Neural progenitor cell (in vitro differentiated cells): ENCODE results near the gene AUTS2. TPM values are rescaled to one million over a fixed set of nuclear protein-coding genes. Genes with fewer than 3 reads are reported as not detected.

Experiments
- DNase-seq: peaks from one replicate; pipeline ENCODE4 v3.0.0-alpha.2; 2016; ENCODE audit warnings: low spot score
- H2AFZ ChIP-seq: fragments of 200-600 bp; sonication (generic); replicated peaks from 2 replicates; pipeline ENCODE4 v1.6.1; 2016; ENCODE audit warnings: antibody characterized with exemption
- H3F3A ChIP-seq: fragments of 200-600 bp; sonication (generic); 2 replicates; pipeline ENCODE4 v1.6.1; 2016; ENCODE audit warnings: antibody characterized with exemption, low read depth
- H3K27ac ChIP-seq: fragments of 200-600 bp; sonication (generic); 2 replicates; pipeline ENCODE4 v1.5.1; 2016; ENCODE audit warnings: mild to moderate bottlenecking
- H3K27me3 ChIP-seq: fragments of 200-600 bp; sonication (generic); 2 replicates; pipeline ENCODE4 v1.6.1; 2016; ENCODE audit warnings: mild to moderate bottlenecking, moderate library complexity
- H3K36me3 ChIP-seq: fragments of 200-600 bp; sonication (generic); 2 replicates; pipeline ENCODE4 v1.5.1; 2016
- H3K4me1 ChIP-seq: fragments of 200-600 bp; sonication (generic); 2 replicates; pipeline ENCODE4 v1.6.1; 2016; ENCODE audit warnings: mixed run types
- H3K4me2 ChIP-seq: fragments of 200-600 bp; sonication (generic); 2 replicates; pipeline ENCODE4 v1.6.1; 2016
- H3K4me3 ChIP-seq: fragments of 200-600 bp; sonication (generic); 2 replicates; pipeline ENCODE4 v1.5.1; 2016
- H3K79me2 ChIP-seq: fragments of 200-600 bp; sonication (generic); 2 replicates; pipeline ENCODE4 v1.6.1; 2016; ENCODE audit warnings: low read depth
- H3K9ac ChIP-seq: fragments of 200-600 bp; sonication (generic); 2 replicates; pipeline ENCODE4 v1.6.1; 2016
- H3K9me3 ChIP-seq: fragments of 200-600 bp; sonication (generic); 2 replicates; pipeline ENCODE4 v1.5.1; 2016; ENCODE audit warnings: low read depth
- H4K20me1 ChIP-seq: fragments of 200-600 bp; sonication (generic); 2 replicates; pipeline ENCODE4 v1.6.1; 2016; ENCODE audit warnings: low read depth
- H3K27ac Mint-ChIP-seq: 3 replicates; pipeline ENCODE4 v1.8.0; 2021; ENCODE audit warnings: mixed read lengths
- H3K27me3 Mint-ChIP-seq: 2 replicates; pipeline ENCODE4 v1.8.0; 2022; ENCODE audit warnings: low read depth, mild to moderate bottlenecking, inconsistent platforms, moderate library complexity, mixed read lengths; ENCODE audit not compliant: insufficient read depth
- H3K36me3 Mint-ChIP-seq: 3 replicates; pipeline ENCODE4 v1.8.0; 2021; ENCODE audit warnings: mixed read lengths
- H3K4me1 Mint-ChIP-seq: 3 replicates; pipeline ENCODE4 v1.8.0; 2021; ENCODE audit warnings: mixed read lengths
- H3K4me3 Mint-ChIP-seq: 3 replicates; pipeline ENCODE4 v1.8.0; 2021; ENCODE audit warnings: mild to moderate bottlenecking, moderate library complexity, mixed read lengths
- H3K9me3 Mint-ChIP-seq: 3 replicates; pipeline ENCODE4 v1.8.0; 2020; ENCODE audit warnings: mixed read lengths
- EZH2 ChIP-seq: fragments of 200-600 bp; sonication (generic); IDR thresholded peaks from 2 replicates; pipeline ENCODE4 v1.6.1; 2017; ENCODE audit warnings: antibody characterized with exemption, mild to moderate bottlenecking, moderate library complexity
- EZH2phosphoT487 ChIP-seq: fragments of 200-600 bp; sonication (generic); IDR thresholded peaks from 2 replicates; pipeline ENCODE4 v1.6.1; 2017; ENCODE audit warnings: antibody characterized with exemption
- total RNA-seq: library from RNA; depleted of rRNA; stranded (reverse); fragments of >200 nt; gene quantifications from 2 replicates; pipeline ENCODE4 v1.2.3, GENCODE V29; 2015; ENCODE audit warnings: low replicate concordance
- TF ChIP-seq, protein P1 (sequence below): fragments of 200-600 bp; sonication (generic); IDR thresholded peaks from 2 replicates; pipeline ENCODE4 v1.5.1; 2017; ENCODE audit warnings: antibody characterized with exemption, mild to moderate bottlenecking

AUTS2 gene
- total RNA-seq, 1 donor from 2014 or later = 50.0 TPM

DNA sequence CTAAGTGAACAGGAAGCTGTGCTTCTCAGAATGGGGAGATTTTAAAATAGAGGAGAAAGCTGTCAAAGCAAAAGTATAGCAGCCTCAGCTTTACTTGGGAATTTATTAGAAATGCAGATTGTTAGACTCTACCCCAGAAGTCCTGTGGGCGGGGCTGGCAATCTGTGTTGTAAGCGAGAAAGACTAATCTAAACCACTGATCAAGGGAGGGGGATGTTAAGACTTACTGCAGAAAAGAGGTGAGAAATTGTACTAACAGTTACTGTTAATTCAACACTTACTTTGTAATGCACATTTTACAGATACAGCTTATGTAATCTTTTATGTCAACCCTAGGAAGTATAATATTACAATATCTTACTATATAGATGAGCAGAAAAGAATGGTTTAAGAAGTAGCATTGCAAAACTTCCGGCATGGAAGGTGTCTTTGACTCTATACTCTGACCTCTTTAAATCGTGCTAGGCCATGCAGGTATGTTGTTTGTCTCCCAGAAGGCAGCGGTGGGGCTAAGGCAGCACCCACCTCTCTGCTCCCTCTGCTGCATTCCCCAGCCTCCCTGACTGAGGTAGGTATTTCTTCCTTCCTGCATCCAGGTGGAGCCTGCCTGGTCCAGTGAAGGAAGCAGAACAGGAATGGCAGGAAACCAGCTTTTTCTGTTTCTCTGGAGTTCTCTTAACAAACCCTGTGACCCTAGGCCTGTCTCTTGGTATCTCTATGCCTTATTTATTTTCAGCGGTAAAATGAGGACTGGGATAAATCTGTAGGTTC lies 462.2 kb downstream of the AUTS2 start:
- Mint-ChIP-seq H3K4me1 (peaks cover 22% of the 10 kb centered on the region), H3K27ac (no peak overlapping the region), H3K36me3 (no peaks in the 10 kb centered on the region), H3K27me3 (peaks cover 2% of the 10 kb centered on the region), H3K4me3 (no peak overlapping the region), H3K9me3 (no peaks in the 10 kb centered on the region)
- Histone ChIP-seq H3K36me3 (no peaks in the 10 kb centered on the region), H3K27me3 (no peaks in the 10 kb centered on the region), H3F3A (no peaks in the 10 kb centered on the region), H2AFZ (no peak overlapping the region), H3K9ac (no peak overlapping the region), H3K4me1 (peaks cover 5% of the 10 kb centered on the region), H3K27ac (no peak overlapping the region), H4K20me1 (no peaks in the 10 kb centered on the region), H3K4me3 (no peak overlapping the region), H3K9me3 (no peaks in the 10 kb centered on the region), H3K79me2 (no peaks in the 10 kb centered on the region), H3K4me2 (no peak overlapping the region)
- TF ChIP-seq EZH2 = no peak
- no peak for TF ChIP-seq EZH2phosphoT487
- TF ChIP-seq, protein P1, sequence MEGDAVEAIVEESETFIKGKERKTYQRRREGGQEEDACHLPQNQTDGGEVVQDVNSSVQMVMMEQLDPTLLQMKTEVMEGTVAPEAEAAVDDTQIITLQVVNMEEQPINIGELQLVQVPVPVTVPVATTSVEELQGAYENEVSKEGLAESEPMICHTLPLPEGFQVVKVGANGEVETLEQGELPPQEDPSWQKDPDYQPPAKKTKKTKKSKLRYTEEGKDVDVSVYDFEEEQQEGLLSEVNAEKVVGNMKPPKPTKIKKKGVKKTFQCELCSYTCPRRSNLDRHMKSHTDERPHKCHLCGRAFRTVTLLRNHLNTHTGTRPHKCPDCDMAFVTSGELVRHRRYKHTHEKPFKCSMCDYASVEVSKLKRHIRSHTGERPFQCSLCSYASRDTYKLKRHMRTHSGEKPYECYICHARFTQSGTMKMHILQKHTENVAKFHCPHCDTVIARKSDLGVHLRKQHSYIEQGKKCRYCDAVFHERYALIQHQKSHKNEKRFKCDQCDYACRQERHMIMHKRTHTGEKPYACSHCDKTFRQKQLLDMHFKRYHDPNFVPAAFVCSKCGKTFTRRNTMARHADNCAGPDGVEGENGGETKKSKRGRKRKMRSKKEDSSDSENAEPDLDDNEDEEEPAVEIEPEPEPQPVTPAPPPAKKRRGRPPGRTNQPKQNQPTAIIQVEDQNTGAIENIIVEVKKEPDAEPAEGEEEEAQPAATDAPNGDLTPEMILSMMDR = no peak
- DNase-seq = no peak

DNA sequence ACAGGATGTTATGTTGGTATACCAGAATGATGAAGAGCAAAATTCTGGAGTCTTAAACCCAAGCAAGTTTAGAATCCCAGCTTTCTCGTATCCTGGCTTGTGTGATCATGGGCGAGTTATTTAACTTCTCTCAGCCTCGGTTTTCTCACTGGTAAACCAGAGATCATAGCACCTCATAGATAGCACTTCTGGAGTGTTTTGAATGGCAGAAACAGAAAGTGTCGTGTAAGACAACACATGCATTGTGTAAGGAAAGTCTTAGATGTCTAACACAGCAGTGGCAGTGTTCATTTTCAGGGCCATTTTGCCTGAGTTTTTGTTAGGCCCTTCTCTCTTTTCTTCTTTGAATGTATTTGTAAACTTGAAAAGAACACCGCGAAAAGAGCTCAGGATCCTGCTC lies 465.1 kb downstream of the AUTS2 start:
- TF ChIP-seq, protein P1 = no peak
- no peak for TF ChIP-seq EZH2
- TF ChIP-seq EZH2phosphoT487 = no peak
- Histone ChIP-seq H3K4me1 (peaks cover 5% of the 10 kb centered on the region), H3K79me2 (no peaks in the 10 kb centered on the region), H3K9me3 (no peaks in the 10 kb centered on the region), H3K4me2 (no peak overlapping the region), H3K27ac (no peak overlapping the region), H4K20me1 (no peaks in the 10 kb centered on the region), H3K27me3 (no peaks in the 10 kb centered on the region), H3F3A (no peaks in the 10 kb centered on the region), H2AFZ (no peak overlapping the region), H3K4me3 (no peak overlapping the region), H3K9ac (no peak overlapping the region), H3K36me3 (no peaks in the 10 kb centered on the region)
- Mint-ChIP-seq H3K4me1 (peaks cover 22% of the 10 kb centered on the region), H3K9me3 (no peaks in the 10 kb centered on the region), H3K36me3 (no peaks in the 10 kb centered on the region), H3K27ac (no peak overlapping the region), H3K27me3 (peaks cover 2% of the 10 kb centered on the region), H3K4me3 (no peak overlapping the region)
- DNase-seq = no peak

DNA sequence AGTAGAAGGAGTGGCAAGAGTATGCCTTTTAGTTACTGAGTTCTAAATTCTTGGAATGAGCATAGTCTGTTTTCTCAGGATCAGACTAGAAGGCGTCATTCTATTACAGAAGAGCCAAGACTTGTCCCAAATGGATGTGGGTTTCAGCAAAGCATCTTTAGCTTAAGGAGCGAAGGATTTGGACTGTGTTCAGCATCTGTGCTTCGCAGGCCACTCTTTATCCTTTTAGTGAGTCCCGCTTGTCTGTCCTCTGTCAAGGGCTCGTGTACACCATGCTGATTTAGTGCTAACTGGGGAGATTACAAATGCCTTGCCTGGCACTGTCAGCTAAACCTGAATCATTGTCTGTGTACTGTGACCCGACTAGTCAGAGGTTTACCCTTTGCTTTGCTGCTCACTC lies 465.7 kb downstream of the AUTS2 start:
- TF ChIP-seq EZH2 (no peak), EZH2phosphoT487 (no peak)
- TF ChIP-seq, protein P1 = no peak
- peaks cover 22% of the 10 kb centered on the region for H3K4me1 Mint-ChIP-seq

More for the DNA sequence above, 465.7 kb downstream of the AUTS2 start:
- H3K9me3 ChIP-seq = no peaks in the 10 kb centered on the region
- H4K20me1 ChIP-seq = no peaks in the 10 kb centered on the region
- H3K79me2 ChIP-seq = no peaks in the 10 kb centered on the region
- Mint-ChIP-seq H3K36me3 (no peaks in the 10 kb centered on the region), H3K9me3 (no peaks in the 10 kb centered on the region), H3K27ac (no peak overlapping the region), H3K4me3 (no peak overlapping the region), H3K27me3 (peaks cover 2% of the 10 kb centered on the region)
- H3K27ac ChIP-seq = no peak overlapping the region
- DNase-seq = no peak
- H2AFZ ChIP-seq = no peak overlapping the region
- no peak overlapping the region for H3K4me3 ChIP-seq
- no peaks in the 10 kb centered on the region for H3K36me3 ChIP-seq
- no peaks in the 10 kb centered on the region for H3K27me3 ChIP-seq
- H3F3A ChIP-seq = no peaks in the 10 kb centered on the region
- no peak overlapping the region for H3K9ac ChIP-seq
- no peak overlapping the region for H3K4me2 ChIP-seq
- peaks cover 5% of the 10 kb centered on the region for H3K4me1 ChIP-seq
